T-helper 17 cell (primary cell): ENCODE data around the gene CEND1. TPM values are rescaled to one million over a fixed set of nuclear protein-coding genes. Genes with fewer than 3 reads are reported as not detected.

Experiments used
- ATAC-seq: fragments of 150-1000 bp; cut with Tn5 transposase; 2 replicates; pipeline ENCODE4 v1.10.0; 2021; ENCODE audit warnings: mild to moderate bottlenecking, moderate library complexity
- DNase-seq, 3 donors: peaks; one replicate each; pipeline versions ENCODE4 v3.0.0 to v3.0.0-alpha.2; 2020 to 2021
- H3K9me3 ChIP-seq: one replicate; pipeline ENCODE4 v1.7.0; 2013; ENCODE audit warnings: low read length, mild to moderate bottlenecking; ENCODE audit not compliant: control insufficient read depth, poor library complexity, severe bottlenecking
- H3K27ac Mint-ChIP-seq: one replicate; pipeline ENCODE4 v1.8.0; 2022; ENCODE audit warnings: mild to moderate bottlenecking, moderate library complexity, mixed read lengths
- H3K27me3 Mint-ChIP-seq: one replicate; pipeline ENCODE4 v1.8.0; 2022; ENCODE audit warnings: mixed read lengths
- H3K36me3 Mint-ChIP-seq: one replicate; pipeline ENCODE4 v1.8.0; 2022; ENCODE audit warnings: low read depth, mixed read lengths
- H3K4me1 Mint-ChIP-seq: one replicate; pipeline ENCODE4 v1.8.0; 2022; ENCODE audit warnings: mild to moderate bottlenecking, mixed read lengths
- H3K4me3 Mint-ChIP-seq: one replicate; pipeline ENCODE4 v1.8.0; 2022; ENCODE audit warnings: mild to moderate bottlenecking, moderate library complexity, mixed read lengths
- total RNA-seq, 4 donors: library from RNA in 2 of 4; stranded (reverse) in 2 of 4; gene quantifications; one replicate each; pipeline ENCODE4 v1.2.3 and lab custom pipeline; 2022 to 2026

The CEND1 gene
- total RNA-seq, 2 donors from 2014 or later, result 0.63 TPM; not detected in 1

- Mint-ChIP-seq H3K4me3 (peak overlapping the region; percentile 80), H3K36me3 (no peaks in the 10 kb centered on the region), H3K4me1 (peaks cover 26% of the 10 kb centered on the region), H3K27me3 (peaks cover 24% of the 10 kb centered on the region), H3K27ac (no peak overlapping the region)
- DNase-seq, result no peak
- H3K9me3 ChIP-seq, result no peaks in the 10 kb centered on the region
- no peak for ATAC-seq
These were observed 41.4 kb upstream of the CEND1 start for GRCh38 chr11:831118-831864.

GRCh38 chr11:830295-831117, 40.6 kb upstream of the CEND1 start:
- no peaks in the 10 kb centered on the region for H3K9me3 ChIP-seq
- DNase-seq (peak; percentile 37 to 60 (median 53)), ATAC-seq (peak; percentile 51)
- Mint-ChIP-seq H3K27ac (no peak overlapping the region), H3K4me1 (peaks cover 26% of the 10 kb centered on the region), H3K4me3 (peak overlapping the region; percentile 80), H3K27me3 (peaks cover 24% of the 10 kb centered on the region), H3K36me3 (no peaks in the 10 kb centered on the region)

- H3K27me3 Mint-ChIP-seq, result peaks cover 28% of the 10 kb centered on the region
- ATAC-seq, result peak; percentile 8
- H3K36me3 Mint-ChIP-seq, result peaks cover 2% of the 10 kb centered on the region
- H3K9me3 ChIP-seq, result no peaks in the 10 kb centered on the region
- H3K4me3 Mint-ChIP-seq, result peak overlapping the region; percentile 80
- no peak overlapping the region for H3K27ac Mint-ChIP-seq
- peaks cover 26% of the 10 kb centered on the region for H3K4me1 Mint-ChIP-seq
- DNase-seq, result no peak
These were observed 40.0 kb upstream of the CEND1 start for GRCh38 chr11:829847-830294.

- DNase-seq (no peak), ATAC-seq (no peak)
- H3K9me3 ChIP-seq, result no peaks in the 10 kb centered on the region
- Mint-ChIP-seq H3K36me3 (peaks cover 2% of the 10 kb centered on the region), H3K27ac (no peak overlapping the region), H3K4me3 (peak overlapping the region; percentile 80), H3K27me3 (peaks cover 28% of the 10 kb centered on the region), H3K4me1 (peaks cover 25% of the 10 kb centered on the region)
These were observed 39.4 kb upstream of the CEND1 start for GRCh38 chr11:829176-829846.

- no peak for DNase-seq
- Mint-ChIP-seq H3K36me3 (peaks cover 2% of the 10 kb centered on the region), H3K27me3 (peaks cover 28% of the 10 kb centered on the region), H3K4me1 (peaks cover 19% of the 10 kb centered on the region), H3K4me3 (peak overlapping the region; percentile 83), H3K27ac (no peak overlapping the region)
- H3K9me3 ChIP-seq, result no peaks in the 10 kb centered on the region
- no peak for ATAC-seq
These were observed 38.8 kb upstream of the CEND1 start for GRCh38 chr11:828506-829175.

- peaks cover 18% of the 10 kb centered on the region for H3K4me1 Mint-ChIP-seq
- no peak within 1 kb of the TSS for H3K27ac Mint-ChIP-seq
- ATAC-seq (no peak), DNase-seq (no peak)
- peaks cover 2% of the 10 kb centered on the region for H3K36me3 Mint-ChIP-seq
- H3K9me3 ChIP-seq, result no peaks in the 10 kb centered on the region
- H3K4me3 Mint-ChIP-seq, result peak within 1 kb of the TSS; percentile 83
- peaks cover 28% of the 10 kb centered on the region for H3K27me3 Mint-ChIP-seq
These were observed 38.0 kb upstream of the CEND1 start, which contains the start of gene CRACR2B for GRCh38 chr11:827897-828192. Gene CRACR2B (plus strand): TSS chr11:827919. CDS start chr11:828608, 689 bp downstream.

- ATAC-seq (peak; percentile 10), DNase-seq (no peak)
- H3K27ac Mint-ChIP-seq, result no peak overlapping the region
- H3K9me3 ChIP-seq, result no peaks in the 10 kb centered on the region
- peaks cover 28% of the 10 kb centered on the region for H3K27me3 Mint-ChIP-seq
- H3K36me3 Mint-ChIP-seq, result peaks cover 2% of the 10 kb centered on the region
- H3K4me1 Mint-ChIP-seq, result peaks cover 18% of the 10 kb centered on the region
- H3K4me3 Mint-ChIP-seq, result peak overlapping the region; percentile 83
These were observed 37.4 kb upstream of the CEND1 start for GRCh38 chr11:827146-827896.

- Mint-ChIP-seq H3K4me3 (peak overlapping the region; percentile 78), H3K27me3 (peaks cover 28% of the 10 kb centered on the region), H3K4me1 (peaks cover 17% of the 10 kb centered on the region), H3K27ac (no peak overlapping the region), H3K36me3 (peaks cover 2% of the 10 kb centered on the region)
- DNase-seq (no peak), ATAC-seq (peak; percentile 5)
- no peaks in the 10 kb centered on the region for H3K9me3 ChIP-seq
These were observed 36.9 kb upstream of the CEND1 start for GRCh38 chr11:826836-827145.

- DNase-seq (no peak), ATAC-seq (no peak)
- Mint-ChIP-seq H3K4me1 (peaks cover 15% of the 10 kb centered on the region), H3K4me3 (peak overlapping the region; percentile 78), H3K27ac (no peak overlapping the region), H3K36me3 (peaks cover 2% of the 10 kb centered on the region), H3K27me3 (peaks cover 28% of the 10 kb centered on the region)
- H3K9me3 ChIP-seq, result no peaks in the 10 kb centered on the region
These were observed 36.3 kb upstream of the CEND1 start for GRCh38 chr11:826227-826621.

GRCh38 chr11:825366-826226, 35.7 kb upstream of the CEND1 start:
- Mint-ChIP-seq H3K27me3 (peaks cover 28% of the 10 kb centered on the region), H3K4me3 (peak overlapping the region; percentile 36), H3K27ac (peak overlapping the region; percentile 87), H3K4me1 (peaks cover 15% of the 10 kb centered on the region), H3K36me3 (peaks cover 2% of the 10 kb centered on the region)
- no peaks in the 10 kb centered on the region for H3K9me3 ChIP-seq
- ATAC-seq, result no peak
- no peak for DNase-seq

GRCh38 chr11:824942-825341, 35.1 kb upstream of the CEND1 start:
- DNase-seq, result no peak
- Mint-ChIP-seq H3K4me3 (peak overlapping the region; percentile 36), H3K4me1 (peaks cover 12% of the 10 kb centered on the region), H3K36me3 (peaks cover 2% of the 10 kb centered on the region), H3K27me3 (peaks cover 28% of the 10 kb centered on the region), H3K27ac (peak overlapping the region; percentile 87)
- ATAC-seq, result no peak
- no peaks in the 10 kb centered on the region for H3K9me3 ChIP-seq
